Heart right ventricle (tissue), 16 donors: ENCODE results near the gene MMP20. TPM values are rescaled to one million over a fixed set of nuclear protein-coding genes. Genes with fewer than 3 reads are reported as not detected.

Experiments
- ATAC-seq, 8 donors: fragments of 200-7000 bp; cut with Tn5 transposase; one replicate each; pipeline ENCODE4 v1.9.1; 2020; ENCODE audit warnings: mild to moderate bottlenecking in 8 of 8, moderate library complexity in 8 of 8, moderate number of reproducible peaks in 1 of 8
- DNase-seq, 2 donors: peaks; one replicate each; pipeline ENCODE4 v3.0.0-alpha.2; 2020
- H3K27ac ChIP-seq, 10 donors: fragments of 200-600 bp; sonication (generic) in 2 of 10; one replicate each; pipeline versions ENCODE4 v1.5.0 to v1.8.0; 2020 to 2022; ENCODE audit warnings: mild to moderate bottlenecking in 3 of 10
- H3K27me3 ChIP-seq, 7 donors: fragments of 200-600 bp; one replicate each; pipeline ENCODE4 v1.8.0; 2021 to 2022; ENCODE audit warnings: mild to moderate bottlenecking in 2 of 7
- H3K36me3 ChIP-seq, 9 donors: fragments of 200-600 bp; sonication (generic) in 1 of 9; one replicate each; pipeline versions ENCODE4 v1.5.0 to v1.8.0; 2020 to 2022; ENCODE audit warnings: mild to moderate bottlenecking in 2 of 9
- H3K4me1 ChIP-seq, 9 donors: fragments of 200-600 bp; sonication (generic) in 1 of 9; one replicate each; pipeline versions ENCODE4 v1.5.0 to v1.8.0; 2020 to 2022; ENCODE audit warnings: mild to moderate bottlenecking in 4 of 9
- H3K4me3 ChIP-seq, 10 donors: fragments of 200-600 bp; sonication (generic) in 2 of 10; one replicate each; pipeline versions ENCODE4 v1.5.0 to v1.8.0; 2020 to 2022; ENCODE audit warnings: mild to moderate bottlenecking in 7 of 10, moderate library complexity in 2 of 10
- H3K9me3 ChIP-seq, 11 donors: fragments of 200-600 bp in 10 of 11; sonication (generic) in 2 of 11; one replicate each; pipeline versions ENCODE4 v1.5.0 to v1.8.0; 2013 to 2022; ENCODE audit warnings: mild to moderate bottlenecking in 2 of 11, control low read depth in 1 of 11, moderate library complexity in 1 of 11
- CTCF ChIP-seq, 9 donors: fragments of 200-600 bp; sonication (generic) in 2 of 9; IDR thresholded peaks; one replicate each; pipeline versions ENCODE4 v1.5.0 to v1.8.0; 2021 to 2022; ENCODE audit warnings: antibody characterized with exemption in 9 of 9, mild to moderate bottlenecking in 5 of 9, moderate library complexity in 1 of 9
- WGBS, 2 donors: extraction: QIAGEN DNeasy Blood & Tissue Kit; methylation state at CpG; one replicate each; pipeline ENCODE4 v1.1.7; 2013; ENCODE audit warnings: inconsistent platforms in 1 of 2; 5-methylcytosine and 5-hydroxymethylcytosine counted together
- intact Hi-C, 10 donors: fragments of 100-400 bp; cut with DNase I; formaldehyde crosslinking; loops; one replicate each; pipeline versions ENCODE4 v1.11.1 to v1.14.2; 2022
- polyA plus RNA-seq, 2 donors: library from polyadenylated mRNA; stranded (reverse); fragments of 200-250 nt; gene quantifications; one replicate each; pipeline ENCODE4 v1.2.3, GENCODE V29; 2013
- total RNA-seq, 10 donors: library from RNA; stranded (reverse); fragmentation: NEBNext Ultra II Directional in 3 of 10; extraction: Animal tissue kit (Norgen Biotek cat#: 25700) in 3 of 10; gene quantifications; one replicate each; pipeline versions ENCODE4 v1.2.1 to v1.2.4, GENCODE V29; 2021 to 2023
- donor health status: Arrhythmogenic right ventricular cardiomyopathy.
- donor health status: ischemic (EF 13 %, LVEDD 7.1; RV severe dilation, severe dysfunction).
- donor health status: healthy with polysubstance abuse.
- donor health status: DM: no; HTN: yes; CAD: no.
- donor health status: DM: no; HTN: no; CAD: no.
- donor health status: ischemic (EF 25% LVEDD 6.9; RV normal size, moderate dysfunction).
- donor health status: ischemic (EF 25% LVEDD 5.7; RV mildly dilated, moderate dysfunction).
- donor health status: healthy.
- donor health status: DM: yes; HTN: yes; CAD: no.
- donor health status: Ischemic cardiomyopathy.
- donor health status: ischemic (EF 35%, LVEDD 5.7; RV mildly dilated, moderate dysfunction).
- donor health status: nonischemic (EF 11% LVEDD 7.7; RV severe dilation, severe dysfunction).
- donor health status: DM: yes; HTN: yes; CAD: no.
- donor health status: PGD.
- donor health status: ischemic (EF 29% LVEDD 5.4; RV normal size, mild dysfunction).
- donor health status: nonischemic (EF 23%, LVEDD 6.1; RV moderate dilation, normal function).

The MMP20 gene
- total and polyA plus RNA-seq, 12 donors = not detected

- DNase-seq = no peak
- intact Hi-C loops = no loop called here
Measured at GRCh38 chr11:102614031-102614430, 11.1 kb downstream of the MMP20 start.

GRCh38 chr11:102613450-102613849, 11.7 kb downstream of the MMP20 start:
- WGBS, 2 donors = 64 to 71% methylated on average over 1 of the region's 1 CpG
- DNase-seq = no peak
- Histone ChIP-seq H3K9me3 (no peaks in the 10 kb centered on the region), H3K36me3 (no peaks in the 10 kb centered on the region), H3K27ac (no peak overlapping the region), H3K4me3 (no peak overlapping the region), H3K27me3 (no peaks in the 10 kb centered on the region), H3K4me1 (no peaks in the 10 kb centered on the region)
- intact Hi-C loops = no loop called here
- TF ChIP-seq CTCF (IDR thresholded peaks at IDR 0.05) = no peak
- no peak for ATAC-seq

More at GRCh38 chr11:102614031-102614430, 11.1 kb downstream of the MMP20 start:
- Histone ChIP-seq H3K4me1 (no peaks in the 10 kb centered on the region), H3K4me3 (no peak overlapping the region), H3K9me3 (no peaks in the 10 kb centered on the region), H3K36me3 (no peaks in the 10 kb centered on the region), H3K27ac (no peak overlapping the region), H3K27me3 (no peaks in the 10 kb centered on the region)
- WGBS, 2 donors = 79 to 92% methylated on average over 2 of the region's 2 CpGs
- TF ChIP-seq CTCF (IDR thresholded peaks at IDR 0.05) = no peak
- ATAC-seq = no peak

GRCh38 chr11:102611291-102611690, 13.8 kb downstream of the MMP20 start:
- Histone ChIP-seq H3K9me3 (no peaks in the 10 kb centered on the region), H3K4me3 (no peak overlapping the region), H3K36me3 (no peaks in the 10 kb centered on the region), H3K27me3 (peaks cover 0 to 3% (median 0%) of the 10 kb centered on the region in 7 donors), H3K4me1 (no peaks in the 10 kb centered on the region), H3K27ac (no peak overlapping the region)
- ATAC-seq (no peak), DNase-seq (no peak)
- intact Hi-C loops = no loop called here
- TF ChIP-seq CTCF (IDR thresholded peaks at IDR 0.05) = no peak
- 71 to 76% methylated on average over 4 of the region's 4 CpGs for WGBS, 2 donors

GRCh38 chr11:102610200-102610599, 14.9 kb downstream of the MMP20 start:
- no peaks in the 10 kb centered on the region for H3K9me3 ChIP-seq
- no peak overlapping the region for H3K27ac ChIP-seq
- WGBS, 2 donors = 76 to 78% methylated on average over 7 of the region's 7 CpGs
- no peaks in the 10 kb centered on the region for H3K4me1 ChIP-seq
- DNase-seq = no peak
- intact Hi-C loops = no loop called here
- H3K4me3 ChIP-seq = no peak overlapping the region
- no peak for ATAC-seq
- H3K27me3 ChIP-seq = peaks cover 0 to 3% (median 0%) of the 10 kb centered on the region in 7 donors
- no peaks in the 10 kb centered on the region for H3K36me3 ChIP-seq
- TF ChIP-seq CTCF (IDR thresholded peaks at IDR 0.05) = no peak
